HG02938 (cell line): ENCODE data around the gene MEX3B.
"Not testable (repeated sequence)": the region's sequence is repeated elsewhere in the genome, so short reads cannot be mapped to it uniquely, and the experiment has no call there.

Experiments used
- ATAC-seq: cut with Tn5 transposase; IDR thresholded peaks from one replicate; pipeline ENCODE4 v1.9.1; 2021; ENCODE audit warnings: mild to moderate bottlenecking, moderate library complexity; ENCODE audit not compliant: unreplicated experiment

Gene MEX3B

DNA sequence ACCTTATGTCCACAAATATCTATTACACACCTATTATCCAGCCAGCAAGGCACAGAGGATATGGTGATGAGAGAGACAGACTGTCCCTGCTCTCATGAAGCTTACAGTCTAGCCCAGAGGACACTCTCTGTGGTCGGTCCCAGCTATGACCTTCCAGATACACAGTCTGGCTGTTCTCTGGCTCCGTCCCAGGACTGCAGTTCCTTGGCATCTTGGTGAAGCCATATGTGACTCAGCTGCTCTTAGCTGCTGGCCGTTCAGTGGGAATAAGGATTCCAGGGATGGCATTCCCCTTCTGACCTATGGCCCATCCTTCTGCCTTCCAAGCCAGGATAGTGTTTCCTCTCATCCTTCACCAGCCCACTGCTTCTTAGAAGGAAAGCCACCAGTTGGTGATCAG is 30.8 kb downstream of the MEX3B start:
- ATAC-seq, result no peak

DNA sequence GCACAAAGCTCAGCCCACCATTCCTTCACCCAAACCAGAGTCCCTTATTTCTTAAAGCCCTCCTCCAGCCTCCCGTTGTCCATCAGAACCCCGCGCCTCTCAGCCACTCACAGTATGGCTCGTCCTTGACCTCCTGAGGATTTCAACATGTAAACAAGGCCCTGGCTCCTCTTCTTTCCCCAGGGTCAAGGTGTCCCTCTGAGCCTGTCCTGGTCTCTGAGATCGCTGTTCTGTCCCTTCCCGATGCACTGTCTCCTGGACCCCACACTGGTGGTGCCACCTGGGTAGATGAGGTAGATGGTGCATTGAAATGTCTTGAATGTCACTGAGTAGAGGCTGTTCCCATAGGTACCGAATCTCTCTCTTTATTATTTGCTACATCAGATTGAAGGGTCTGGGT is 32.9 kb downstream of the MEX3B start:
- ATAC-seq, result no peak

DNA sequence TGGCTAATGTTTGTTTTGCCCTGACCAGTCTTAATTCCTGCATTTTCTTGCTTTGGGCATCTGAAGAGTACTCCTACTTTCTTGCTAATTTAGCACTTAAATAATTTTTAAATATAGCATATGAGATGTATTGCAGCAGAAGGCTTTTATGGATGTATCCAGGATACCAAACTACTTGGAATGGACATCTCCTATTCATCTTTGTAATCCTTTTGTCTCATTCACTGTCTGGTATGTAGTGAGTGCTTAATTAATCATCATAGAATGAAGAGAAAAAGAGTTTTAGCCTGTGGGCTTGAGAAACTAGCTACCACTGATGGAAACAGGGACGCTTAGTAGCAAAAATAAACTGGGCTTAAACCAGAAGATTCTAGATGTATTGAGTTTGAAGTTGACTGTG is 40.6 kb downstream of the MEX3B start:
- ATAC-seq, result no peak

DNA sequence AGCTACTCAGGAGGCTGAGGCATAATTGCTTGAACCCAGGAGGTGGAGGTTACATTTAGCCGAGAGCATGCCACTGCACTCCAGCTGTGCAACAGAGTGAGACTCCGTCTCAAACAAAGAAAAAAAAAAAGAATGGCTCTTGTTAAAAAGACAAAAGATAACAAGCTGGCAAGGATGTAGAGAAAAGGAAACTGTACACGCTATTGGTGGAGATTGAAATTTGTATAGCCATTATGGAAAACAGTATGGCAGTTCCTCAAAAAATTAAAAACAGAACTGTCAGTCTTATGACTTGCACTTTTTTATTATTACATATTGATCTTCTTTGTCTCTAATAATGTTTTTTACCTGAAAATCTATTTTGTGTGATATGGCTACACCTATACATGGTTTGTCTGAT is 41.9 kb downstream of the MEX3B start:
- no peak for ATAC-seq

DNA sequence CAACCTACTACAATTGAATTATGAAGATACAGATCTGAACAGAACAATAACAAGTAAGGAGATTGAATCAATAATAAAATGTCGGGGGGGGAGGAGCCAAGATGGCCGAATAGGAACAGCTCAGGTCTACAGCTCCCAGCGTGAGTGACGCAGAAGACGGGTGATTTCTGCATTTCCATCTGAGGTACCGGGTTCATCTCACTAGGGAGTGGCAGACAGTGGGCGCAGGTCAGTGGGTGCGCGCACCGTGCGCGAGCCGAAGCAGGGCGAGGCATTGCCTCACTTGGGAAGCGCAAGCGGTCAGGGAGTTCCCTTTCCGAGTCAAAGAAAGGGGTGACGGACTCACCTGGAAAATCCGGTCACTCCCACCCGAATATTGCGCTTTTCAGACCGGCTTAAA is 50.7 kb downstream of the MEX3B start:
- not testable (repeated sequence) for ATAC-seq

DNA sequence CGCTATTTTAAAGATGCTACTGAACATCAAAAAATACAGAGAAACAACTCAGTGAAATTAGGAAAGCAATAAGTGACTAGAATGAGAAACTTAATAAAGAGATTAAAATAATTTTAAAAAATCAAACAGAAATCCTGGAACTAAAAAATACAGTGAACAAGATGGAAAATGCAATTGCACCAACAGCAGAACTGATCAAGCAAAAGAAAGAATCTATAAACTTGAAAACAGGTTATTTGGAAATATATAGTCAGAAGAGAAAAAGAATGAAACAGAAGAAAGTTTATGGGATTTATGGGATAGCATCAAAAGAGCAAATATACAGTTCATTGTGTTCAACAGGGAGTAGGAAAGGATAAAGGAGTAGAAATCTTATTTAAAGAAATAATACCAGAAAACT is 53.3 kb downstream of the MEX3B start:
- ATAC-seq, result no peak
